ENCODE results near the gene PTGFRN.
A peak's percentile ranks its signal among the peaks of the same experiment; 100 is the strongest.

GRCh38 chr1:117008656-117009055 lies 98.9 kb downstream of the PTGFRN start:
- peak in 1 of 2 experiments; percentile 16; a peak in 1 of 4 replicates for TF ChIP-seq RAD21 (IDR thresholded peaks at IDR 0.05 in 1 of 2, conservative IDR thresholded peaks at IDR 0.05 in 1 of 2; ENCODE audit: low read depth in 2 of 2, low read length in 2 of 2)
- TF ChIP-seq EZH2 (IDR thresholded peaks at IDR 0.05; ENCODE audit: low read depth, low read length, severe bottlenecking) = no peak
- no peak for TF ChIP-seq JUND (IDR thresholded peaks at IDR 0.05; ENCODE audit: low read length)
- TF ChIP-seq SIX5 (IDR thresholded peaks at IDR 0.05; ENCODE audit: low read depth, low read length) = no peak
- TF ChIP-seq, protein P1, sequence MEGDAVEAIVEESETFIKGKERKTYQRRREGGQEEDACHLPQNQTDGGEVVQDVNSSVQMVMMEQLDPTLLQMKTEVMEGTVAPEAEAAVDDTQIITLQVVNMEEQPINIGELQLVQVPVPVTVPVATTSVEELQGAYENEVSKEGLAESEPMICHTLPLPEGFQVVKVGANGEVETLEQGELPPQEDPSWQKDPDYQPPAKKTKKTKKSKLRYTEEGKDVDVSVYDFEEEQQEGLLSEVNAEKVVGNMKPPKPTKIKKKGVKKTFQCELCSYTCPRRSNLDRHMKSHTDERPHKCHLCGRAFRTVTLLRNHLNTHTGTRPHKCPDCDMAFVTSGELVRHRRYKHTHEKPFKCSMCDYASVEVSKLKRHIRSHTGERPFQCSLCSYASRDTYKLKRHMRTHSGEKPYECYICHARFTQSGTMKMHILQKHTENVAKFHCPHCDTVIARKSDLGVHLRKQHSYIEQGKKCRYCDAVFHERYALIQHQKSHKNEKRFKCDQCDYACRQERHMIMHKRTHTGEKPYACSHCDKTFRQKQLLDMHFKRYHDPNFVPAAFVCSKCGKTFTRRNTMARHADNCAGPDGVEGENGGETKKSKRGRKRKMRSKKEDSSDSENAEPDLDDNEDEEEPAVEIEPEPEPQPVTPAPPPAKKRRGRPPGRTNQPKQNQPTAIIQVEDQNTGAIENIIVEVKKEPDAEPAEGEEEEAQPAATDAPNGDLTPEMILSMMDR (IDR thresholded peaks at IDR 0.05; ENCODE audit: control extremely low read depth in 1 of 3, insufficient read depth in 1 of 3, low read depth in 1 of 3, low read length in 3 of 3) = peak in 2 of 3 experiments; percentile 7 to 16; a peak in 2 of 4 replicates
- no peak for TF ChIP-seq POLR2A (IDR thresholded peaks at IDR 0.05; ENCODE audit: control extremely low read depth in 1 of 2, low read depth in 2 of 2, low read length in 2 of 2)
- no peak for TF ChIP-seq RNF2 (IDR thresholded peaks at IDR 0.05; ENCODE audit: borderline replicate concordance, low read depth, low read length, missing control alignments, poor library complexity, severe bottlenecking)
- TF ChIP-seq KDM5A (IDR thresholded peaks at IDR 0.05; ENCODE audit: low read length) = no peak
- no peak for TF ChIP-seq NRF1 (IDR thresholded peaks at IDR 0.05; ENCODE audit: low read depth, low read length)

All from H1 (cell line).